Sigmoid colon (tissue), 4 donors: ENCODE data around the gene MYH7B.

Source experiments
- EP300 ChIP-seq, 4 donors: sonication (generic); formaldehyde crosslinking; IDR thresholded peaks; one replicate each; pipeline ENCODE4 v1.6.1; 2017; ENCODE audit warnings: antibody characterized with exemption in 4 of 4
- POLR2A ChIP-seq, 2 donors: fragments of 450-650 bp; IDR thresholded peaks; one replicate each; pipeline ENCODE4 v1.6.1; 2016; ENCODE audit warnings: antibody characterized with exemption in 2 of 2, mild to moderate bottlenecking in 2 of 2, moderate library complexity in 2 of 2
- TF ChIP-seq, protein P1 (sequence below), 4 experiments: fragments of 450-650 bp in 3 of 4; fragments of 200-600 bp in 1 of 4; IDR thresholded peaks; one replicate each; pipeline ENCODE4 v1.5.1; 2016 to 2019; ENCODE audit warnings: antibody characterized with exemption in 4 of 4, mild to moderate bottlenecking in 3 of 4, moderate library complexity in 2 of 4

- TF ChIP-seq, protein P1, sequence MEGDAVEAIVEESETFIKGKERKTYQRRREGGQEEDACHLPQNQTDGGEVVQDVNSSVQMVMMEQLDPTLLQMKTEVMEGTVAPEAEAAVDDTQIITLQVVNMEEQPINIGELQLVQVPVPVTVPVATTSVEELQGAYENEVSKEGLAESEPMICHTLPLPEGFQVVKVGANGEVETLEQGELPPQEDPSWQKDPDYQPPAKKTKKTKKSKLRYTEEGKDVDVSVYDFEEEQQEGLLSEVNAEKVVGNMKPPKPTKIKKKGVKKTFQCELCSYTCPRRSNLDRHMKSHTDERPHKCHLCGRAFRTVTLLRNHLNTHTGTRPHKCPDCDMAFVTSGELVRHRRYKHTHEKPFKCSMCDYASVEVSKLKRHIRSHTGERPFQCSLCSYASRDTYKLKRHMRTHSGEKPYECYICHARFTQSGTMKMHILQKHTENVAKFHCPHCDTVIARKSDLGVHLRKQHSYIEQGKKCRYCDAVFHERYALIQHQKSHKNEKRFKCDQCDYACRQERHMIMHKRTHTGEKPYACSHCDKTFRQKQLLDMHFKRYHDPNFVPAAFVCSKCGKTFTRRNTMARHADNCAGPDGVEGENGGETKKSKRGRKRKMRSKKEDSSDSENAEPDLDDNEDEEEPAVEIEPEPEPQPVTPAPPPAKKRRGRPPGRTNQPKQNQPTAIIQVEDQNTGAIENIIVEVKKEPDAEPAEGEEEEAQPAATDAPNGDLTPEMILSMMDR (IDR thresholded peaks at IDR 0.05) = no peak
- TF ChIP-seq EP300 (IDR thresholded peaks at IDR 0.05) (no peak), POLR2A (IDR thresholded peaks at IDR 0.05) (no peak)
Observed at GRCh38 chr20:34948030-34948429, 7.6 kb upstream of the MYH7B start.
